K562 (cell line): ENCODE measurements around the gene PPP6R1. TPM values are rescaled to one million over a fixed set of nuclear protein-coding genes. Genes with fewer than 3 reads are reported as not detected.

Source experiments
- ATAC-seq: fragments of 200-7000 bp; cut with Tn5 transposase; 3 replicates; pipeline ENCODE4 v1.9.1; 2020; ENCODE audit warnings: moderate library complexity
- BruUV-seq: library from RNA; stranded (reverse); fragments of 400-500 nt; replicated peaks from 2 replicates; lab custom pipeline; 2021; lab: Mats Ljungman, UMichigan
- CTCF ChIA-PET: fragments of 300-600 bp; formaldehyde crosslinking; extraction: SDS; loops from one replicate; lab custom pipeline; 2021; ENCODE audit warnings: low intra/inter-chr PET ratio; lab: Yijun Ruan, JAX
- POLR2A ChIA-PET: fragments of 300-600, 350-650 bp; sonication (Branson Sonifier 250); formaldehyde crosslinking; extraction: SDS; loops from one replicate; lab custom pipeline; 2021; ENCODE audit warnings: antibody characterized with exemption, inconsistent platforms; lab: Yijun Ruan, JAX
- DNase-seq, 4 experiments: peaks; one replicate each; pipeline versions ENCODE4 v3.0.0 to v3.0.0-alpha.2; 2011 to 2018; ENCODE audit warnings: low spot score in 3 of 4, mixed read lengths in 3 of 4; ENCODE audit errors: extremely low read depth in 1 of 4
- FAIRE-seq: peaks from 2 replicates; lab custom pipeline; 2011; peaks lifted over from hg19 to GRCh38; lab: Jason Lieb, UNC
- H2AFZ ChIP-seq: 2 replicates; pipeline ENCODE4 v1.6.0; 2011; ENCODE audit warnings: low read depth, low read length, control low read depth, inconsistent platforms
- H3K27ac ChIP-seq: fragments of 200-600 bp; 3 replicates; pipeline ENCODE4 v1.8.0; 2011; ENCODE audit warnings: low read depth, mild to moderate bottlenecking, control low read depth, inconsistent platforms, low read length, moderate library complexity, mixed read lengths; ENCODE audit errors: extremely low read depth
- H3K27me3 ChIP-seq, 2 experiments: fragments of 300-600 bp in 1 of 2; 2 replicates in 1 of 2; 3 replicates in 1 of 2; pipeline versions ENCODE4 v1.6.0 to v1.8.0; 2011; ENCODE audit warnings: inconsistent platforms in 2 of 2, low read length in 2 of 2, mild to moderate bottlenecking in 1 of 2, mixed read lengths in 1 of 2, moderate library complexity in 1 of 2; ENCODE audit not compliant: control insufficient read depth in 2 of 2, insufficient read depth in 2 of 2
- H3K36me3 ChIP-seq: fragments of 300-600 bp; 3 replicates; pipeline ENCODE4 v1.8.0; 2011; ENCODE audit warnings: mild to moderate bottlenecking, low read length, inconsistent platforms; ENCODE audit not compliant: control insufficient read depth, insufficient read depth
- H3K4me1 ChIP-seq, 2 experiments: fragments of 200-600 bp in 1 of 2; replicated peaks in 1 of 2; 2 replicates in 1 of 2; 3 replicates in 1 of 2; pipeline versions ENCODE4 v1.5.1 to v1.8.0; 2011; ENCODE audit warnings: inconsistent platforms in 2 of 2, low read length in 2 of 2, mild to moderate bottlenecking in 1 of 2, mixed read lengths in 1 of 2, moderate library complexity in 1 of 2; ENCODE audit not compliant: control insufficient read depth in 2 of 2, insufficient read depth in 2 of 2
- H3K4me2 ChIP-seq: 2 replicates; pipeline ENCODE4 v1.6.1; 2011; ENCODE audit warnings: low read length, control low read depth, inconsistent platforms, mixed read lengths; ENCODE audit not compliant: insufficient read depth
- H3K4me3 ChIP-seq: fragments of 200-600 bp; sonication (generic), shearing (Covaris generic); 2 replicates; pipeline ENCODE4 v1.5.1; 2016; ENCODE audit warnings: control low read depth, inconsistent platforms
- H3K79me2 ChIP-seq: fragments of 200-600 bp; 3 replicates; pipeline ENCODE4 v1.8.0; 2011; ENCODE audit warnings: low read length, inconsistent platforms; ENCODE audit not compliant: control insufficient read depth, insufficient read depth
- H3K9ac ChIP-seq, 2 experiments: 2 replicates each; pipeline versions ENCODE4 v1.6.0 to v1.6.1; 2011; ENCODE audit warnings: low read depth in 2 of 2, low read length in 2 of 2, control low read depth in 1 of 2, inconsistent platforms in 1 of 2, mild to moderate bottlenecking in 1 of 2, mixed read lengths in 1 of 2; ENCODE audit not compliant: insufficient read depth in 1 of 2
- H3K9me1 ChIP-seq: one replicate; pipeline ENCODE4 v1.6.0; 2011; ENCODE audit warnings: inconsistent platforms, mild to moderate bottlenecking, low read length, moderate library complexity; ENCODE audit not compliant: control insufficient read depth, insufficient read depth
- H3K9me3 ChIP-seq: replicated peaks from 2 replicates; pipeline ENCODE4 v1.5.1; 2011; ENCODE audit warnings: low read depth, low read length, inconsistent platforms; ENCODE audit not compliant: control insufficient read depth, insufficient read depth
- H4K20me1 ChIP-seq: replicated peaks from 2 replicates; pipeline ENCODE4 v1.6.1; 2011; ENCODE audit warnings: low read length, inconsistent platforms, mixed read lengths; ENCODE audit not compliant: control insufficient read depth, insufficient read depth
- DDX20 ChIP-seq: fragments of 450-650 bp; IDR thresholded peaks from 2 replicates; pipeline ENCODE4 v1.6.1; 2016; ENCODE audit warnings: missing genetic modification characterization, low read depth, mild to moderate bottlenecking, missing compliant biosample characterization, moderate library complexity
- ELF4 ChIP-seq: fragments of 450-650 bp; formaldehyde crosslinking; IDR thresholded peaks from 2 replicates; pipeline ENCODE4 v1.4.0; 2022; ENCODE audit warnings: missing genetic modification characterization
- ZNF431 ChIP-seq: sonication (generic); formaldehyde crosslinking; IDR thresholded peaks from 2 replicates; pipeline ENCODE4 v1.8.0; 2022; ENCODE audit warnings: mild to moderate bottlenecking, missing genetic modification reagents
- WGBS: fragments of 100-300 bp; shearing (Covaris generic); methylation state at CpG from one replicate; pipeline ENCODE4 v1.1.6; 2016; ENCODE audit warnings: low coverage, mixed read lengths; ENCODE audit not compliant: insufficient coverage; ENCODE audit errors: missing lambda C conversion rate; 5-methylcytosine and 5-hydroxymethylcytosine counted together
- in situ Hi-C: fragments of 300-500 bp; cut with MboI; formaldehyde crosslinking; loops from 4 replicates; pipeline ENCODE4 v1.15.0; 2018; ENCODE audit warnings: inconsistent platforms, mixed read lengths
- intact Hi-C: fragments of 100-400 bp; cut with micrococcal nuclease; formaldehyde crosslinking; loops from 2 replicates; pipeline ENCODE4 v1.14.2; 2022
- polyA plus RNA-seq, 8 experiments: library from polyadenylated mRNA; depleted of rRNA in 4 of 8; stranded (reverse) in 5 of 8; unstranded in 3 of 8; fragments of >200 nt; fragmentation: Nextera tagmentation in 2 of 8; fragmentation: Illumina TruSeq in 1 of 8; extraction: Ambion mirVana in 2 of 8; extraction: Trizol in 1 of 8; gene quantifications; 2 replicates each; pipeline versions ENCODE4 v1.2.1 to v1.2.3, GENCODE V29; 2011 to 2014; ENCODE audit warnings: inconsistent platforms in 1 of 8, missing spikeins in 1 of 8
- total RNA-seq, 7 experiments: library from RNA; depleted of rRNA in 6 of 7; stranded (reverse); fragments of >200 nt in 6 of 7; fragmentation: Illumina TruSeq in 2 of 7; extraction: Trizol in 2 of 7; gene quantifications; 2 replicates each; pipeline versions ENCODE4 v1.2.1 to v1.2.3, GENCODE V29; 2011 to 2021; ENCODE audit warnings: low replicate concordance in 1 of 7
- TF ChIP-seq, protein P1 (sequence below): fragments of 250-450 bp; sonication (Bioruptor Pico); IDR thresholded peaks from 2 replicates; pipeline ENCODE4 v1.5.0; 2022; ENCODE audit warnings: mild to moderate bottlenecking
- TF ChIP-seq, protein P2 (sequence below): fragments of 450-650 bp; formaldehyde crosslinking; IDR thresholded peaks from 2 replicates; pipeline ENCODE4 v1.4.0; 2020; ENCODE audit warnings: mild to moderate bottlenecking, mixed read lengths
- TF ChIP-seq, protein P3 (sequence below), 2 experiments: fragments of 450-650 bp; formaldehyde crosslinking in 1 of 2; IDR thresholded peaks; 2 replicates each; pipeline versions ENCODE4 v1.4.0 to v1.6.1; 2014 to 2020; ENCODE audit warnings: mild to moderate bottlenecking in 2 of 2, borderline replicate concordance in 1 of 2, low read depth in 1 of 2

Gene PPP6R1
- total and polyA plus RNA-seq, 9 of the 15 experiments (the other 6 are each of a cell fraction or from before 2014, with no cell fraction given), result 0.48 to 135 (median 37.2) TPM

DNA sequence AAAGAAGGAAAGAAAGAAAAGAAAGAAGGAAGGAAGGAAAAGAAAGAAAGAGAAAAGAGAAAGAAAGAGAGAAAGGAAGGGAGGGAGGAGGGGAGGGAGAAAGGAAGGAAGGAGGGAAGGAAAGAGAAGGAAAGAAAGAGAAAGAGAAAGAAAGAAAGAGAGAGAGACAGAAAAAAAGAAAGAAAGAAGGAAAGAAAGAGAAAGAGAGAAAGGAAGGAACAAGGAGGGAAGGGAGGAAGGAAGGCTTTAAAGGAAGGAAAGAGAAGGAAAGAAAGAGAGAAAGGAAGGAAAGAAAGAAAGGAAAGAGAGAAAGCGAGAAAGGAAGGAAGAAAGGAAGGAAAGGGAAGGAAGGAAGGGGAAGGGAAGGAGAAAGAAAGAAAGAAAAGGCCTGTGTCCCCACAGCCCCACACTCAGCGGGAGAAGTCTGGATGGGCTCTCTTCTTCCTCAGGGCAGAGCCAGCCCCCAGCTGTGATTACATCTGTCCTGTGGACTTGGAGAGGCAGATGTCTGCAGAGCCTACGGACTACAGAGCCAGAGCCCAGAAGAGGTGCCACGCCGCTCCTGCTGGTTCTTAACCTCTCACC, 59.1 kb downstream of the PPP6R1 start (continued):
- TF ChIP-seq, protein P1, sequence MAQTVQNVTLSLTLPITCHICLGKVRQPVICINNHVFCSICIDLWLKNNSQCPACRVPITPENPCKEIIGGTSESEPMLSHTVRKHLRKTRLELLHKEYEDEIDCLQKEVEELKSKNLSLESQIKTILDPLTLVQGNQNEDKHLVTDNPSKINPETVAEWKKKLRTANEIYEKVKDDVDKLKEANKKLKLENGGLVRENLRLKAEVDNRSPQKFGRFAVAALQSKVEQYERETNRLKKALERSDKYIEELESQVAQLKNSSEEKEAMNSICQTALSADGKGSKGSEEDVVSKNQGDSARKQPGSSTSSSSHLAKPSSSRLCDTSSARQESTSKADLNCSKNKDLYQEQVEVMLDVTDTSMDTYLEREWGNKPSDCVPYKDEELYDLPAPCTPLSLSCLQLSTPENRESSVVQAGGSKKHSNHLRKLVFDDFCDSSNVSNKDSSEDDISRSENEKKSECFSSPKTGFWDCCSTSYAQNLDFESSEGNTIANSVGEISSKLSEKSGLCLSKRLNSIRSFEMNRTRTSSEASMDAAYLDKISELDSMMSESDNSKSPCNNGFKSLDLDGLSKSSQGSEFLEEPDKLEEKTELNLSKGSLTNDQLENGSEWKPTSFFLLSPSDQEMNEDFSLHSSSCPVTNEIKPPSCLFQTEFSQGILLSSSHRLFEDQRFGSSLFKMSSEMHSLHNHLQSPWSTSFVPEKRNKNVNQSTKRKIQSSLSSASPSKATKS (CRISPR knock-in tag), result no peak
- TF ChIP-seq DDX20 (tag), result no peak
- TF ChIP-seq ELF4 (CRISPR knock-in tag), result 0 out of 2 replicates have a peak, but pooled peaks have one; percentile 46
- no peak for TF ChIP-seq ZNF431 (CRISPR knock-in tag)
- TF ChIP-seq, all 486 proteins: peak for 9

DNA sequence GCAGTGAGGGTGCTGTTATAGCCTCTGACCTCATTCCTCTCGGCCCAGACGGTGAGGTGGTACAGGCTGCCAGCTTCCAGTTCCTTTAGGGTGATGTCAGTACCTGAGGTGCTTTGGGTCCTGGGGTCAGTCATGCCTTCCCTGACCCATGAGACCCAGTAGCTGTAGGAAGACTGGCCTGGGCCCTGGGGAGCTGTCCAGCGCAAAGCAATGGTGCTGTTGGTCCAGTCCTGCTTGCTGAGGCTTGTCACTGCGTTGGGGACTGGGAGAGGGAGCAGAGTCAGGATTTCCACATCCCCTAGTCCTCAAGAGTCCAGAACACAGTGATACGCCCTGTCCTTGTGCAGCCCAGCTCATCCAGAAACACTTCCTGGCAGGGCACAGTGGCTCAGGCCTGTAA, 60.2 kb downstream of the PPP6R1 start:
- Histone ChIP-seq H3K79me2 (no peaks in the 10 kb centered on the region), H3K36me3 (peaks cover 80% of the 10 kb centered on the region), H3K9me1 (no peaks in the 10 kb centered on the region), H3K4me3 (no peak overlapping the region), H4K20me1 (no peaks in the 10 kb centered on the region), H3K4me1 (no peaks in the 10 kb centered on the region), H3K9me3 (no peaks in the 10 kb centered on the region), H3K27ac (no peak overlapping the region), H3K27me3 (no peaks in the 10 kb centered on the region), H2AFZ (no peak overlapping the region), H3K9ac (no peak overlapping the region), H3K4me2 (no peak overlapping the region)
- ChIA-PET CTCF (no interaction called here), POLR2A (interaction anchor here (0.7 to 2.0 kb wide), 4 partner anchors 8 to 207 kb away, joined by 3 to 9 read pairs (median 4); partner anchors contain the start of gene PTPRH)
- FAIRE-seq, result no peak
- in situ Hi-C loops (no loop called here), intact Hi-C loops (no loop called here)
- BruUV-seq, result no TSS peak
- no peak for DNase-seq
- 83% methylated on average over 4 of the region's 5 CpGs for WGBS
- no peak for ATAC-seq
- TF ChIP-seq, protein P2, sequence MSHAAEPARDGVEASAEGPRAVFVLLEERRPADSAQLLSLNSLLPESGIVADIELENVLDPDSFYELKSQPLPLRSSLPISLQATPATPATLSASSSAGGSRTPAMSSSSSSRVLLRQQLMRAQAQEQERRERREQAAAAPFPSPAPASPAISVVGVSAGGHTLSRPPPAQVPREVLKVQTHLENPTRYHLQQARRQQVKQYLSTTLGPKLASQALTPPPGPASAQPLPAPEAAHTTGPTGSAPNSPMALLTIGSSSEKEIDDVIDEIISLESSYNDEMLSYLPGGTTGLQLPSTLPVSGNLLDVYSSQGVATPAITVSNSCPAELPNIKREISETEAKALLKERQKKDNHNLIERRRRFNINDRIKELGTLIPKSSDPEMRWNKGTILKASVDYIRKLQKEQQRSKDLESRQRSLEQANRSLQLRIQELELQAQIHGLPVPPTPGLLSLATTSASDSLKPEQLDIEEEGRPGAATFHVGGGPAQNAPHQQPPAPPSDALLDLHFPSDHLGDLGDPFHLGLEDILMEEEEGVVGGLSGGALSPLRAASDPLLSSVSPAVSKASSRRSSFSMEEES (CRISPR knock-in tag), result no peak
- TF ChIP-seq, protein P3, sequence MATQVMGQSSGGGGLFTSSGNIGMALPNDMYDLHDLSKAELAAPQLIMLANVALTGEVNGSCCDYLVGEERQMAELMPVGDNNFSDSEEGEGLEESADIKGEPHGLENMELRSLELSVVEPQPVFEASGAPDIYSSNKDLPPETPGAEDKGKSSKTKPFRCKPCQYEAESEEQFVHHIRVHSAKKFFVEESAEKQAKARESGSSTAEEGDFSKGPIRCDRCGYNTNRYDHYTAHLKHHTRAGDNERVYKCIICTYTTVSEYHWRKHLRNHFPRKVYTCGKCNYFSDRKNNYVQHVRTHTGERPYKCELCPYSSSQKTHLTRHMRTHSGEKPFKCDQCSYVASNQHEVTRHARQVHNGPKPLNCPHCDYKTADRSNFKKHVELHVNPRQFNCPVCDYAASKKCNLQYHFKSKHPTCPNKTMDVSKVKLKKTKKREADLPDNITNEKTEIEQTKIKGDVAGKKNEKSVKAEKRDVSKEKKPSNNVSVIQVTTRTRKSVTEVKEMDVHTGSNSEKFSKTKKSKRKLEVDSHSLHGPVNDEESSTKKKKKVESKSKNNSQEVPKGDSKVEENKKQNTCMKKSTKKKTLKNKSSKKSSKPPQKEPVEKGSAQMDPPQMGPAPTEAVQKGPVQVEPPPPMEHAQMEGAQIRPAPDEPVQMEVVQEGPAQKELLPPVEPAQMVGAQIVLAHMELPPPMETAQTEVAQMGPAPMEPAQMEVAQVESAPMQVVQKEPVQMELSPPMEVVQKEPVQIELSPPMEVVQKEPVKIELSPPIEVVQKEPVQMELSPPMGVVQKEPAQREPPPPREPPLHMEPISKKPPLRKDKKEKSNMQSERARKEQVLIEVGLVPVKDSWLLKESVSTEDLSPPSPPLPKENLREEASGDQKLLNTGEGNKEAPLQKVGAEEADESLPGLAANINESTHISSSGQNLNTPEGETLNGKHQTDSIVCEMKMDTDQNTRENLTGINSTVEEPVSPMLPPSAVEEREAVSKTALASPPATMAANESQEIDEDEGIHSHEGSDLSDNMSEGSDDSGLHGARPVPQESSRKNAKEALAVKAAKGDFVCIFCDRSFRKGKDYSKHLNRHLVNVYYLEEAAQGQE (IDR thresholded peaks at IDR 0.05; ENCODE audit: borderline replicate concordance), result peak; percentile 75
- TF ChIP-seq, protein P3 (CRISPR knock-in tag; IDR thresholded peaks at IDR 0.05; ENCODE audit: low read depth), result no peak
